Neural progenitor cell (in vitro differentiated cells): ENCODE measurements around the gene DDX25. TPM values are rescaled to one million over a fixed set of nuclear protein-coding genes. Genes with fewer than 3 reads are reported as not detected.

Experiments
- DNase-seq: peaks from one replicate; pipeline ENCODE4 v3.0.0-alpha.2; 2016; ENCODE audit warnings: low spot score
- H2AFZ ChIP-seq: fragments of 200-600 bp; sonication (generic); replicated peaks from 2 replicates; pipeline ENCODE4 v1.6.1; 2016; ENCODE audit warnings: antibody characterized with exemption
- H3F3A ChIP-seq: fragments of 200-600 bp; sonication (generic); 2 replicates; pipeline ENCODE4 v1.6.1; 2016; ENCODE audit warnings: antibody characterized with exemption, low read depth
- H3K27ac ChIP-seq: fragments of 200-600 bp; sonication (generic); 2 replicates; pipeline ENCODE4 v1.5.1; 2016; ENCODE audit warnings: mild to moderate bottlenecking
- H3K27me3 ChIP-seq: fragments of 200-600 bp; sonication (generic); 2 replicates; pipeline ENCODE4 v1.6.1; 2016; ENCODE audit warnings: mild to moderate bottlenecking, moderate library complexity
- H3K36me3 ChIP-seq: fragments of 200-600 bp; sonication (generic); 2 replicates; pipeline ENCODE4 v1.5.1; 2016
- H3K4me1 ChIP-seq: fragments of 200-600 bp; sonication (generic); 2 replicates; pipeline ENCODE4 v1.6.1; 2016; ENCODE audit warnings: mixed run types
- H3K4me2 ChIP-seq: fragments of 200-600 bp; sonication (generic); 2 replicates; pipeline ENCODE4 v1.6.1; 2016
- H3K4me3 ChIP-seq: fragments of 200-600 bp; sonication (generic); 2 replicates; pipeline ENCODE4 v1.5.1; 2016
- H3K79me2 ChIP-seq: fragments of 200-600 bp; sonication (generic); 2 replicates; pipeline ENCODE4 v1.6.1; 2016; ENCODE audit warnings: low read depth
- H3K9ac ChIP-seq: fragments of 200-600 bp; sonication (generic); 2 replicates; pipeline ENCODE4 v1.6.1; 2016
- H3K9me3 ChIP-seq: fragments of 200-600 bp; sonication (generic); 2 replicates; pipeline ENCODE4 v1.5.1; 2016; ENCODE audit warnings: low read depth
- H4K20me1 ChIP-seq: fragments of 200-600 bp; sonication (generic); 2 replicates; pipeline ENCODE4 v1.6.1; 2016; ENCODE audit warnings: low read depth
- H3K27ac Mint-ChIP-seq: 3 replicates; pipeline ENCODE4 v1.8.0; 2021; ENCODE audit warnings: mixed read lengths
- H3K27me3 Mint-ChIP-seq: 2 replicates; pipeline ENCODE4 v1.8.0; 2022; ENCODE audit warnings: low read depth, mild to moderate bottlenecking, inconsistent platforms, moderate library complexity, mixed read lengths; ENCODE audit not compliant: insufficient read depth
- H3K36me3 Mint-ChIP-seq: 3 replicates; pipeline ENCODE4 v1.8.0; 2021; ENCODE audit warnings: mixed read lengths
- H3K4me1 Mint-ChIP-seq: 3 replicates; pipeline ENCODE4 v1.8.0; 2021; ENCODE audit warnings: mixed read lengths
- H3K4me3 Mint-ChIP-seq: 3 replicates; pipeline ENCODE4 v1.8.0; 2021; ENCODE audit warnings: mild to moderate bottlenecking, moderate library complexity, mixed read lengths
- H3K9me3 Mint-ChIP-seq: 3 replicates; pipeline ENCODE4 v1.8.0; 2020; ENCODE audit warnings: mixed read lengths
- EZH2 ChIP-seq: fragments of 200-600 bp; sonication (generic); IDR thresholded peaks from 2 replicates; pipeline ENCODE4 v1.6.1; 2017; ENCODE audit warnings: antibody characterized with exemption, mild to moderate bottlenecking, moderate library complexity
- EZH2phosphoT487 ChIP-seq: fragments of 200-600 bp; sonication (generic); IDR thresholded peaks from 2 replicates; pipeline ENCODE4 v1.6.1; 2017; ENCODE audit warnings: antibody characterized with exemption
- total RNA-seq: library from RNA; depleted of rRNA; stranded (reverse); fragments of >200 nt; gene quantifications from 2 replicates; pipeline ENCODE4 v1.2.3, GENCODE V29; 2015; ENCODE audit warnings: low replicate concordance
- TF ChIP-seq, protein P1 (sequence below): fragments of 200-600 bp; sonication (generic); IDR thresholded peaks from 2 replicates; pipeline ENCODE4 v1.5.1; 2017; ENCODE audit warnings: antibody characterized with exemption, mild to moderate bottlenecking

DDX25 gene
- total RNA-seq, 1 donor from 2014 or later, result 12.4 TPM

DNA sequence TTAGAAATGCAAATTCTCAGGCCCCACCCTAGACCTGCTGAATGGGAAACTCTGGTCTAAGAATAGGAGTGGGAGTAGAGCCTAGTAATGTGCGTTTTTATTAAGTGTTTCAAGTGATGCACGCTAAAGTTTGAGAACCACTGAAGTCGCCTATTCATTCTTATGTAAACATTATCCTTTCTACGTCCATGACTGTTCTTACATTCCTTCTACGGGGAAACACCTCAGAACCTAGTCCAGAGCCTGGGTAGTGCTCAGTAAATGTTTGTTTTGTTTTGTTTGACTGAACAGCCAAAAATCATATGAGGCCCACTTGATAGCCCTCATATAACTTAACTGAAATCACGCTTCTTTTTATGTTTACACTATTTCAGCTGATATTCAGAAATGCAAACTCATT, 71.3 kb downstream of the DDX25 start:
- H2AFZ ChIP-seq, result no peak overlapping the region
- H3K36me3 ChIP-seq, result peaks cover 6% of the 10 kb centered on the region
- Mint-ChIP-seq H3K4me3 (no peak overlapping the region), H3K36me3 (peaks cover 66% of the 10 kb centered on the region), H3K27me3 (peaks cover 3% of the 10 kb centered on the region), H3K9me3 (no peaks in the 10 kb centered on the region), H3K4me1 (peaks cover 28% of the 10 kb centered on the region), H3K27ac (no peak overlapping the region)
- no peaks in the 10 kb centered on the region for H3K9me3 ChIP-seq
- H4K20me1 ChIP-seq, result peaks cover 2% of the 10 kb centered on the region
- H3K79me2 ChIP-seq, result no peaks in the 10 kb centered on the region
- H3K4me2 ChIP-seq, result no peak overlapping the region
- no peak overlapping the region for H3K4me3 ChIP-seq
- H3K27ac ChIP-seq, result no peak overlapping the region
- peaks cover 11% of the 10 kb centered on the region for H3K4me1 ChIP-seq
- H3F3A ChIP-seq, result peaks cover 2% of the 10 kb centered on the region
- DNase-seq, result no peak
- no peaks in the 10 kb centered on the region for H3K27me3 ChIP-seq
- H3K9ac ChIP-seq, result no peak overlapping the region
- TF ChIP-seq EZH2phosphoT487 (no peak), EZH2 (no peak)
- TF ChIP-seq, protein P1, sequence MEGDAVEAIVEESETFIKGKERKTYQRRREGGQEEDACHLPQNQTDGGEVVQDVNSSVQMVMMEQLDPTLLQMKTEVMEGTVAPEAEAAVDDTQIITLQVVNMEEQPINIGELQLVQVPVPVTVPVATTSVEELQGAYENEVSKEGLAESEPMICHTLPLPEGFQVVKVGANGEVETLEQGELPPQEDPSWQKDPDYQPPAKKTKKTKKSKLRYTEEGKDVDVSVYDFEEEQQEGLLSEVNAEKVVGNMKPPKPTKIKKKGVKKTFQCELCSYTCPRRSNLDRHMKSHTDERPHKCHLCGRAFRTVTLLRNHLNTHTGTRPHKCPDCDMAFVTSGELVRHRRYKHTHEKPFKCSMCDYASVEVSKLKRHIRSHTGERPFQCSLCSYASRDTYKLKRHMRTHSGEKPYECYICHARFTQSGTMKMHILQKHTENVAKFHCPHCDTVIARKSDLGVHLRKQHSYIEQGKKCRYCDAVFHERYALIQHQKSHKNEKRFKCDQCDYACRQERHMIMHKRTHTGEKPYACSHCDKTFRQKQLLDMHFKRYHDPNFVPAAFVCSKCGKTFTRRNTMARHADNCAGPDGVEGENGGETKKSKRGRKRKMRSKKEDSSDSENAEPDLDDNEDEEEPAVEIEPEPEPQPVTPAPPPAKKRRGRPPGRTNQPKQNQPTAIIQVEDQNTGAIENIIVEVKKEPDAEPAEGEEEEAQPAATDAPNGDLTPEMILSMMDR, result no peak

DNA sequence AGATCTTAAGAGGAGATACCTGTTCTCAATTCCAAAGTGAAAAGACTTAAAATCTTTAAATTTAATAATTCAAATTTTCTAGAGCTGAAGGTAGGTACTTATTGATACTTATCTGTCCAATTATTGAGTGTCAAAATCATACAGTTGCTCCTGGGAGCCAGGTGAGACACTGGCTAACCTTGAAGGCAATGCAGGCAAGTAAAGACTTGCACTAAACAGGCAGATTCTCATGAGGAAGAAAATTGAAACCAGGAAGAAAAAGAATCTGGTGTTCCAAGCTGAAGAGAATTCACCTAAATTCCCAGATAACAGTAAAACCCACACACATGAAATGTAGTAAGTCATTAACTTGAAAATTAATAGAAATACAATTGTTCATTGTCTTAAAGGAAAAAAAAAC, 71.8 kb downstream of the DDX25 start:
- Mint-ChIP-seq H3K36me3 (peaks cover 68% of the 10 kb centered on the region), H3K4me3 (no peak overlapping the region), H3K4me1 (peaks cover 34% of the 10 kb centered on the region), H3K27ac (no peak overlapping the region), H3K9me3 (no peaks in the 10 kb centered on the region), H3K27me3 (peaks cover 3% of the 10 kb centered on the region)
- Histone ChIP-seq H3K27me3 (no peaks in the 10 kb centered on the region), H3K27ac (no peak overlapping the region), H3F3A (peaks cover 5% of the 10 kb centered on the region), H4K20me1 (peaks cover 4% of the 10 kb centered on the region), H3K4me3 (no peak overlapping the region), H3K4me2 (no peak overlapping the region), H3K36me3 (peaks cover 6% of the 10 kb centered on the region), H3K9me3 (no peaks in the 10 kb centered on the region), H3K4me1 (peaks cover 13% of the 10 kb centered on the region), H3K9ac (no peak overlapping the region), H3K79me2 (no peaks in the 10 kb centered on the region), H2AFZ (no peak overlapping the region)
- TF ChIP-seq EZH2 (no peak), EZH2phosphoT487 (no peak)
- TF ChIP-seq, protein P1, result no peak
- DNase-seq, result no peak

DNA sequence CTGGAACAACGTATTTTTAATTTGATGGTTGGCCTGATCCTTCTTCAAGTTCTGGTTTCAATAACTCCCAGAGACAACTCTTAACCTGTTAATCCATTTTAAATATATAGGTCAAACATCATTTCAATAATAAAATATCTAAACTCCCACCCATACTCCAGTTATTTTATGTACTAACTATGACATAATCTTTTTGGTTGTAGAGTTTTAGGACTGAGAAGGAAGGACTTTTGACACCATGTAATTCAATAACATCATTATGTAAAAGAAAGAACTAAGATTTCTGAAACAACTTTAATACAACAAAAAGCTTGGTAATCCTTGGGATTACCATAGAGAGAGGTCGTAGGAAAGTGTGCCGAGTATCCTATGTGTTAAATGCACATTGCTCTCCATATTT, 73.0 kb downstream of the DDX25 start:
- H3K4me1 ChIP-seq, result peaks cover 13% of the 10 kb centered on the region
- H3K27ac ChIP-seq, result no peak overlapping the region
- peaks cover 66% of the 10 kb centered on the region for H3K36me3 Mint-ChIP-seq
- peaks cover 4% of the 10 kb centered on the region for H4K20me1 ChIP-seq
- H3K4me2 ChIP-seq, result no peak overlapping the region
- H3K9ac ChIP-seq, result no peak overlapping the region
- H3K27ac Mint-ChIP-seq, result no peak overlapping the region
- no peak overlapping the region for H2AFZ ChIP-seq
- DNase-seq, result no peak
- H3K4me3 ChIP-seq, result no peak overlapping the region
- no peaks in the 10 kb centered on the region for H3K9me3 ChIP-seq
- no peaks in the 10 kb centered on the region for H3K9me3 Mint-ChIP-seq
- H3F3A ChIP-seq, result peaks cover 5% of the 10 kb centered on the region
- peaks cover 2% of the 10 kb centered on the region for H3K27me3 Mint-ChIP-seq
- no peaks in the 10 kb centered on the region for H3K79me2 ChIP-seq
- H3K4me1 Mint-ChIP-seq, result peaks cover 39% of the 10 kb centered on the region
- no peak overlapping the region for H3K4me3 Mint-ChIP-seq
- no peak for TF ChIP-seq EZH2
- TF ChIP-seq, protein P1, result no peak
- TF ChIP-seq EZH2phosphoT487, result no peak
- H3K27me3 ChIP-seq, result no peaks in the 10 kb centered on the region
- H3K36me3 ChIP-seq, result peaks cover 6% of the 10 kb centered on the region
